Measurements from ENCODE around the gene SCIMP.
"Not testable (repeated sequence)": the region's sequence is repeated elsewhere in the genome, so short reads cannot be mapped to it uniquely, and the experiment has no call there.

Gene SCIMP

DNA sequence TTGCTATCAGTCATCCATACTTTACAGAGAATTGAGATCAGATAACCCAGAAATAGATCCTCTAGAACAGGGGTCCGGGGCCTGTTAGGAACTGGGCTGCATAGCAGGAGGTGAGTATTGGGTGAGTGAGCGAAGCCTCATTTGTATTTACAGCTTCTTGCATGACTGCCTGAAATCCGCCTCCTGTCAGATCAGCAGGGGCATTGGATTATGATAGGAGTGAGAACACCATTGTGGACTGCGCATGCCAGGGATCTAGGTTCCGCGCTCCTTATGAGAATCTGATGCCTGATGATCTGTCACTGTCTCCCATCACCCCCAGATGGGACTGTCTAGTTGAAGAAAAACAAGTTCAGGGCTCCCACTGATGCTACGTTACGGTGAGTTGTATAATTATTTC, 13.0 kb upstream of the SCIMP start:
- Histone ChIP-seq H3K79me1 (replicated peaks; ENCODE audit: low read length, poor library complexity, severe bottlenecking) (no peaks in the 10 kb centered on the region), H3K9ac (ENCODE audit: low read length) (no peak overlapping the region), H2AK5ac (ENCODE audit: low read length, severe bottlenecking) (no peak overlapping the region), H3K18ac (ENCODE audit: low read depth in 1 of 2, low read length in 2 of 2) (no peak overlapping the region), H3K4me2 (ENCODE audit: low read length, poor library complexity, severe bottlenecking) (no peak overlapping the region), H2BK5ac (ENCODE audit: low read depth, low read length, poor library complexity, severe bottlenecking) (no peak overlapping the region), H3K27ac (ENCODE audit: low read length, poor library complexity, severe bottlenecking) (no peak overlapping the region), H2BK120ac (ENCODE audit: low read depth, low read length) (no peak overlapping the region), H3K4me1 (ENCODE audit: control insufficient read depth, insufficient read depth, low read depth, low read length) (peaks cover 4% of the 10 kb centered on the region), H3K23ac (ENCODE audit: low read length in 2 of 2) (no peak overlapping the region), H4K8ac (ENCODE audit: low read length) (no peak overlapping the region), H3K36me3 (ENCODE audit: control insufficient read depth in 1 of 2, insufficient read depth in 2 of 2, low read depth in 1 of 2, low read length in 2 of 2) (no peaks in the 10 kb centered on the region), H3K9me3 (ENCODE audit: control insufficient read depth, low read length) (no peaks in the 10 kb centered on the region), H2BK12ac (ENCODE audit: low read length in 2 of 2) (no peak overlapping the region), H3K14ac (ENCODE audit: low read length in 2 of 2) (no peak overlapping the region), H3K4me3 (ENCODE audit: insufficient read depth in 1 of 2, low read depth in 1 of 2, low read length in 2 of 2) (no peak overlapping the region), H2BK15ac (ENCODE audit: low read depth, poor library complexity, severe bottlenecking) (no peak overlapping the region), H3K4ac (ENCODE audit: low read depth in 1 of 2, low read length in 2 of 2) (no peak overlapping the region), H2AFZ (ENCODE audit: low read depth, low read length) (no peak overlapping the region), H3K27me3 (ENCODE audit: control insufficient read depth in 1 of 2, insufficient read depth in 1 of 2, low read length in 2 of 2) (peaks cover 0 to 7% of the 10 kb centered on the region in 2 experiments), H4K91ac (ENCODE audit: low read length) (no peak overlapping the region)
- no peak for DNase-seq
- 95% methylated on average over 6 of the region's 8 CpGs for WGBS

DNA sequence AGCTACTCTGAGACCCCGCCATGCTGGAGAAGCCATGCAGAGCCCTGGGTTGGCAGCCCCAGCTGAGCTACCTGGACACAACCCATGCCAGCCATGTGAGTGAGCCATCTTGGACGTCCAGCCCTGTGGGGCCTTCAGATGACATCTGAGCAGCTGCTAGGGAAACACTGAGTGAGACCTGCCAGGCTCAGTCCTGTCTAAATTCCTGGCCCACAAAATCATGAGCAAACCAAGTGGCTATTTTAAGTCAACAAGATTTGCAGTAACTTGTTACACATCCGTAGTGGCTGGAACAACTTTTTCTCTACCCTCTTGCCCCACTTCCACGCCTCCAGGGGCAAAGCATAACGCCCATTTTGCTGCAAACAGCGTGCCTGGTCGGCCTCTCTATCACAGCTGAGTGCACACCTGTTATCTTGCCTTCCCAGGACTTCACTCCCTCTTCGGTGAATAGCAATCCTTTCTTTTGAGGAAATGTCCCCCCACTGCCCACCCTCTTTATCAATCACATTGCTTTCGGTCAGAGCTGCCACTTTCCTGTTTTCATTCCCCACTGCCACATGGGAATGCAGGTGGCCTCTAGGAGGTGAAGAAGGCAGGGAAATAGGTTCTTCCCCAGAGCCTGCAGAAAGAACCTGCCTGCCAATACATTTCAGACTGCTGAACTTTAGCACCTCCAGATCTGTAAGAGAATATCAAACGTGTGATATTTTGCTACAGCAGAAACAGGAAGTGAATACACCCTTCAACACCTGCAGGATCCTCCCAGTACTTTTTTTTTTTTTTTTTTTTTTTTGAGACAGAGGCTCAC, 7.4 kb upstream of the SCIMP start:
- H2BK120ac ChIP-seq (ENCODE audit: low read depth, low read length): no peak overlapping the region
- no peaks in the 10 kb centered on the region for H3K4me1 ChIP-seq (ENCODE audit: control insufficient read depth, insufficient read depth, low read depth, low read length)
- no peak overlapping the region for H2BK5ac ChIP-seq (ENCODE audit: low read depth, low read length, poor library complexity, severe bottlenecking)
- no peak overlapping the region for H2AK5ac ChIP-seq (ENCODE audit: low read length, severe bottlenecking)
- no peaks in the 10 kb centered on the region for H3K36me3 ChIP-seq (ENCODE audit: control insufficient read depth in 1 of 2, insufficient read depth in 2 of 2, low read depth in 1 of 2, low read length in 2 of 2)
- no peak overlapping the region for H3K4me3 ChIP-seq (ENCODE audit: insufficient read depth in 1 of 2, low read depth in 1 of 2, low read length in 2 of 2)
- WGBS: 79% methylated on average over 10 of the region's 10 CpGs
- no peak overlapping the region for H3K27ac ChIP-seq (ENCODE audit: low read length, poor library complexity, severe bottlenecking)
- H2BK12ac ChIP-seq (ENCODE audit: low read length in 2 of 2): no peak overlapping the region
- no peak overlapping the region for H3K4ac ChIP-seq (ENCODE audit: low read depth in 1 of 2, low read length in 2 of 2)
- no peak overlapping the region for H3K4me2 ChIP-seq (ENCODE audit: low read length, poor library complexity, severe bottlenecking)
- H3K14ac ChIP-seq (ENCODE audit: low read length in 2 of 2): no peak overlapping the region
- no peak overlapping the region for H3K18ac ChIP-seq (ENCODE audit: low read depth in 1 of 2, low read length in 2 of 2)
- no peak for DNase-seq
- no peak overlapping the region for H2BK15ac ChIP-seq (ENCODE audit: low read depth, poor library complexity, severe bottlenecking)
- H3K27me3 ChIP-seq (ENCODE audit: control insufficient read depth in 1 of 2, insufficient read depth in 1 of 2, low read length in 2 of 2): peaks cover 4% of the 10 kb centered on the region in 2 experiments
- no peak overlapping the region for H2AFZ ChIP-seq (ENCODE audit: low read depth, low read length)
- no peaks in the 10 kb centered on the region for H3K79me1 ChIP-seq (replicated peaks; ENCODE audit: low read length, poor library complexity, severe bottlenecking)
- no peak overlapping the region for H4K8ac ChIP-seq (ENCODE audit: low read length)
- H3K9me3 ChIP-seq (ENCODE audit: control insufficient read depth, low read length): no peaks in the 10 kb centered on the region
- H3K23ac ChIP-seq (ENCODE audit: low read length in 2 of 2): no peak overlapping the region
- no peak overlapping the region for H3K9ac ChIP-seq (ENCODE audit: low read length)
- peak overlapping the region; percentile 39 for H4K91ac ChIP-seq (ENCODE audit: low read length)

DNA sequence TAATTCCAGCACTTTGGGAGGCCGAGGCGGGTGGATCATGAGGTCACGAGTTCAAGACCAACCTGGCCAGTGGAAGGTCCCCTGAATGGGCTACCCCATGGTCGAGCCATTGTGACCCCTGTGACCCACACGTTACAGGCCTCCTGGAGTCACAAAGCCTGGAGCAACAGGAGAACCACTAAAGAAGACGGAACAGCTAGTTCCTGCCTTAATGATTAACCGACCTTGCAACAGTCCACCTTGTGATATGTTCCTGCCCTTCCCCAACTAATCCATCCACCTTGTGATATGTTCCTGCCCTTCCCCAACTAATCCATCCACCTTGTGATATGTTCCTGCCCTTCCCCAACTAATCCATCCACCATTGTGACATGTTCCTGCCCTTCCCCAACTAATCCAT, 5.1 kb upstream of the SCIMP start:
- not testable (repeated sequence) for H4K91ac ChIP-seq (ENCODE audit: low read length); H2BK12ac ChIP-seq (ENCODE audit: low read length in 2 of 2); H3K14ac ChIP-seq (ENCODE audit: low read length in 2 of 2); H3K23ac ChIP-seq (ENCODE audit: low read length in 2 of 2); H2BK120ac ChIP-seq (ENCODE audit: low read depth, low read length); H3K4me3 ChIP-seq (ENCODE audit: insufficient read depth in 1 of 2, low read depth in 1 of 2, low read length in 2 of 2); H4K8ac ChIP-seq (ENCODE audit: low read length); H2AK5ac ChIP-seq (ENCODE audit: low read length, severe bottlenecking); H2BK5ac ChIP-seq (ENCODE audit: low read depth, low read length, poor library complexity, severe bottlenecking); H3K9ac ChIP-seq (ENCODE audit: low read length); H3K27me3 ChIP-seq (ENCODE audit: control insufficient read depth in 1 of 2, insufficient read depth in 1 of 2, low read length in 2 of 2); DNase-seq; H3K18ac ChIP-seq (ENCODE audit: low read depth in 1 of 2, low read length in 2 of 2); H2AFZ ChIP-seq (ENCODE audit: low read depth, low read length); H3K36me3 ChIP-seq (ENCODE audit: control insufficient read depth in 1 of 2, insufficient read depth in 2 of 2, low read depth in 1 of 2, low read length in 2 of 2); H3K9me3 ChIP-seq (ENCODE audit: control insufficient read depth, low read length); H3K79me1 ChIP-seq (replicated peaks; ENCODE audit: low read length, poor library complexity, severe bottlenecking); H3K4me2 ChIP-seq (ENCODE audit: low read length, poor library complexity, severe bottlenecking); H2BK15ac ChIP-seq (ENCODE audit: low read depth, poor library complexity, severe bottlenecking); H3K4me1 ChIP-seq (ENCODE audit: control insufficient read depth, insufficient read depth, low read depth, low read length); H3K4ac ChIP-seq (ENCODE audit: low read depth in 1 of 2, low read length in 2 of 2); H3K27ac ChIP-seq (ENCODE audit: low read length, poor library complexity, severe bottlenecking)
- 74% methylated on average over 7 of the region's 7 CpGs for WGBS

DNA sequence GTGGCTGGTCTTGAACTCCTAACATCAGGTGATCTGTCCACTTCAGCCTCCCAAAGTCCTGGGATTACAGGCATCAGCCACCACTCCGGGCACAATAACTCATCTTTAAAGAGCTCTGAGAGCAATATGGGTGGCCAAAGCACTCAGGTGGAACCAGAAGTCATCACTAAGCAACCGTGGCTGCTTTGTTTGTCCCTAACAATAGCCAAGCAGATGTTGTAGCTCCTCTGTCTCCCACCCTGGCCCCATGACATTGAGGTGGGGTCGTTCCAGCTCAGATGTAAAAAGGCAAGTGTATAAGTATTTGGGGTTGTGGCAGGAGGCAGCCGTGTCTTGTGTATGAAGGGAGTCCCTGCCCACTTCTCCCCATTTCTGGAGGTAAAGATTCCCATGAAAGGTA, 3.7 kb upstream of the SCIMP start:
- no peak overlapping the region for H3K4ac ChIP-seq (ENCODE audit: low read depth in 1 of 2, low read length in 2 of 2)
- H3K9ac ChIP-seq (ENCODE audit: low read length): no peak overlapping the region
- 78% methylated on average over 4 of the region's 4 CpGs for WGBS
- H3K4me3 ChIP-seq (ENCODE audit: insufficient read depth in 1 of 2, low read depth in 1 of 2, low read length in 2 of 2): no peak overlapping the region
- no peak overlapping the region for H2AK5ac ChIP-seq (ENCODE audit: low read length, severe bottlenecking)
- H3K36me3 ChIP-seq (ENCODE audit: control insufficient read depth in 1 of 2, insufficient read depth in 2 of 2, low read depth in 1 of 2, low read length in 2 of 2): peaks cover 0 to 10% of the 10 kb centered on the region in 2 experiments
- no peak overlapping the region for H3K23ac ChIP-seq (ENCODE audit: low read length in 2 of 2)
- H3K14ac ChIP-seq (ENCODE audit: low read length in 2 of 2): no peak overlapping the region
- H3K27me3 ChIP-seq (ENCODE audit: control insufficient read depth in 1 of 2, insufficient read depth in 1 of 2, low read length in 2 of 2): peaks cover 4% of the 10 kb centered on the region in 2 experiments
- DNase-seq: no peak
- no peak overlapping the region for H2BK5ac ChIP-seq (ENCODE audit: low read depth, low read length, poor library complexity, severe bottlenecking)
- H2AFZ ChIP-seq (ENCODE audit: low read depth, low read length): no peak overlapping the region
- no peak overlapping the region for H4K8ac ChIP-seq (ENCODE audit: low read length)
- no peak overlapping the region for H2BK120ac ChIP-seq (ENCODE audit: low read depth, low read length)
- H3K4me2 ChIP-seq (ENCODE audit: low read length, poor library complexity, severe bottlenecking): no peak overlapping the region
- no peaks in the 10 kb centered on the region for H3K4me1 ChIP-seq (ENCODE audit: control insufficient read depth, insufficient read depth, low read depth, low read length)
- H4K91ac ChIP-seq (ENCODE audit: low read length): no peak overlapping the region
- H3K27ac ChIP-seq (ENCODE audit: low read length, poor library complexity, severe bottlenecking): no peak overlapping the region
- H3K18ac ChIP-seq (ENCODE audit: low read depth in 1 of 2, low read length in 2 of 2): no peak overlapping the region
- no peaks in the 10 kb centered on the region for H3K9me3 ChIP-seq (ENCODE audit: control insufficient read depth, low read length)
- no peak overlapping the region for H2BK15ac ChIP-seq (ENCODE audit: low read depth, poor library complexity, severe bottlenecking)
- H3K79me1 ChIP-seq (replicated peaks; ENCODE audit: low read length, poor library complexity, severe bottlenecking): no peaks in the 10 kb centered on the region
- no peak overlapping the region for H2BK12ac ChIP-seq (ENCODE audit: low read length in 2 of 2)

All from mesenchymal stem cell (in vitro differentiated cells and primary cell).